Measurements from ENCODE around the gene CELA3A. TPM values are rescaled to one million over a fixed set of nuclear protein-coding genes. Genes with fewer than 3 reads are reported as not detected.

CELA3A gene
- total and polyA plus RNA-seq, 2 of the 13 experiments (the other 11 are each of a cell fraction or from before 2014, with no cell fraction given) = 0.09 TPM; not detected in 1

- TF ChIP-seq ZNF574 (CRISPR knock-in tag; IDR thresholded peaks at IDR 0.05) (peak; percentile 75), LCORL (IDR thresholded peaks at IDR 0.05) (no peak), LCORL (CRISPR knock-in tag; IDR thresholded peaks at IDR 0.05) (no peak), PITX1 (CRISPR knock-in tag; IDR thresholded peaks at IDR 0.05) (no peak), ZNF616 (CRISPR knock-in tag; IDR thresholded peaks at IDR 0.05; ENCODE audit: low read depth) (no peak), MTERF4 (CRISPR knock-in tag; IDR thresholded peaks at IDR 0.05) (no peak), NAIF1 (CRISPR knock-in tag; IDR thresholded peaks at IDR 0.05; ENCODE audit: borderline replicate concordance) (no peak), PHF8 (CRISPR knock-in tag; IDR thresholded peaks at IDR 0.05) (no peak), HNRNPK (IDR thresholded peaks at IDR 0.05; ENCODE audit: low read depth, low read length, poor library complexity, severe bottlenecking) (no peak), BCL3 (CRISPR knock-in tag; IDR thresholded peaks at IDR 0.05) (no peak), ZNF800 (CRISPR knock-in tag; IDR thresholded peaks at IDR 0.05) (peak; percentile 86; the same call in 1 of the 2 replicates), ZNF512B (CRISPR knock-in tag; IDR thresholded peaks at IDR 0.05; ENCODE audit: borderline replicate concordance) (no peak), NR0B2 (CRISPR knock-in tag; IDR thresholded peaks at IDR 0.05) (no peak), NR2F6 (IDR thresholded peaks at IDR 0.05) (no peak), NR2F6 (CRISPR knock-in tag; IDR thresholded peaks at IDR 0.05) (no peak), TFAP4 (IDR thresholded peaks at IDR 0.05; ENCODE audit: borderline replicate concordance, low read depth) (peak; percentile 44; the same call in 1 of the 2 replicates)
Observed at GRCh38 chr1:22024485-22025367, 23.3 kb downstream of the CELA3A start (continued).
